ENCODE measurements around the gene CSH1.
"Not testable (repeated sequence)": the region's sequence is repeated elsewhere in the genome, so short reads cannot be mapped to it uniquely, and the experiment has no call there.

DNA sequence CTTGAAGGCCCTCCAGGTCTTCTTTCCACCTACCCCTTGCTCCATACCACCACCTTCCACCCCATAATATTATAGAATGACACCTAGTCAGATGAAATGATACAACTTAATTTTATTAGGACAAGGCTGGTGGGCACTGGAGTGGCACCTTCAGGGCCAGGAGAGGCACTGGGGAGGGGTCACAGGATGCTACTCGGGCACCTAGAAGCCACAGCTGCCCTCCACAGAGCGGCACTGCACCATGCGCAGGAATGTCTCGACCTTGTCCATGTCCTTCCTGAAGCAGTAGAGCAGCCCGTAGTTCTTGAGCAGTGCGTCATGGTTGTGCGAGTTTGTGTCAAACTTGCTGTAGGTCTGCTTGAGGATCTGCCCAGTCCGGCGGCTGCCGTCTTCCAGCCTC, 1.6 kb downstream of the CSH1 start:
- TF ChIP-seq SREBF2 (IDR thresholded peaks at IDR 0.05) = not testable (repeated sequence)
- TF ChIP-seq, protein P1, sequence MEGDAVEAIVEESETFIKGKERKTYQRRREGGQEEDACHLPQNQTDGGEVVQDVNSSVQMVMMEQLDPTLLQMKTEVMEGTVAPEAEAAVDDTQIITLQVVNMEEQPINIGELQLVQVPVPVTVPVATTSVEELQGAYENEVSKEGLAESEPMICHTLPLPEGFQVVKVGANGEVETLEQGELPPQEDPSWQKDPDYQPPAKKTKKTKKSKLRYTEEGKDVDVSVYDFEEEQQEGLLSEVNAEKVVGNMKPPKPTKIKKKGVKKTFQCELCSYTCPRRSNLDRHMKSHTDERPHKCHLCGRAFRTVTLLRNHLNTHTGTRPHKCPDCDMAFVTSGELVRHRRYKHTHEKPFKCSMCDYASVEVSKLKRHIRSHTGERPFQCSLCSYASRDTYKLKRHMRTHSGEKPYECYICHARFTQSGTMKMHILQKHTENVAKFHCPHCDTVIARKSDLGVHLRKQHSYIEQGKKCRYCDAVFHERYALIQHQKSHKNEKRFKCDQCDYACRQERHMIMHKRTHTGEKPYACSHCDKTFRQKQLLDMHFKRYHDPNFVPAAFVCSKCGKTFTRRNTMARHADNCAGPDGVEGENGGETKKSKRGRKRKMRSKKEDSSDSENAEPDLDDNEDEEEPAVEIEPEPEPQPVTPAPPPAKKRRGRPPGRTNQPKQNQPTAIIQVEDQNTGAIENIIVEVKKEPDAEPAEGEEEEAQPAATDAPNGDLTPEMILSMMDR (IDR thresholded peaks at IDR 0.05) = not testable (repeated sequence)

Measured in A549 (cell line).